Mammary epithelial cell (primary cell): ENCODE measurements around the gene DPP10.

ENCODE experiments used
- EZH2 ChIP-seq: IDR thresholded peaks from 2 replicates; pipeline ENCODE4 v1.6.1; 2012; ENCODE audit warnings: low read length, inconsistent platforms, borderline replicate concordance
- TF ChIP-seq, protein P1 (sequence below), 2 donors: IDR thresholded peaks in 1 of 2; conservative IDR thresholded peaks in 1 of 2; 2 replicates each; pipeline ENCODE4 v1.5.1; 2011 to 2012; ENCODE audit warnings: inconsistent platforms in 2 of 2, low read length in 2 of 2, mild to moderate bottlenecking in 2 of 2, control low read depth in 1 of 2, low read depth in 1 of 2; ENCODE audit not compliant: insufficient read depth in 1 of 2; ENCODE audit errors: extremely low read depth in 1 of 2

DNA sequence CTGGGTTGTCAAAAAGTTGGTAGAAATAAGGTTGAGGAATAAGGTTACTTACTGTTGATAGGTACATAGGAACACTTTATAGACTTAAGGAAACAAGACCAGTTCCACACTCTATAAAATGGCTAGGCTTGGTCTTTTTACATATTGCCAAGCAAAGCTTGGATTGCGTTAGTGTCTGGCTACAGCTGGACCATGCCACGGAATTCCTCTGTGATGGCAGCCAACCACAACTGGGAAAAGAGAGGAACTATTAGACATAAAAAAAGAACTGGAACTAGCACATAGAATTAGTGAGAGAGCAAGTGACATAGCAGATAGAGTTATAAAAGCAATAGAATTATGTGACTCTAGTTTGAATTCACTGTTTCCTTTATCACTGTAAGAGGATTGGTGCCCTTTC is 17.7 kb upstream of the DPP10 start:
- TF ChIP-seq, protein P1, sequence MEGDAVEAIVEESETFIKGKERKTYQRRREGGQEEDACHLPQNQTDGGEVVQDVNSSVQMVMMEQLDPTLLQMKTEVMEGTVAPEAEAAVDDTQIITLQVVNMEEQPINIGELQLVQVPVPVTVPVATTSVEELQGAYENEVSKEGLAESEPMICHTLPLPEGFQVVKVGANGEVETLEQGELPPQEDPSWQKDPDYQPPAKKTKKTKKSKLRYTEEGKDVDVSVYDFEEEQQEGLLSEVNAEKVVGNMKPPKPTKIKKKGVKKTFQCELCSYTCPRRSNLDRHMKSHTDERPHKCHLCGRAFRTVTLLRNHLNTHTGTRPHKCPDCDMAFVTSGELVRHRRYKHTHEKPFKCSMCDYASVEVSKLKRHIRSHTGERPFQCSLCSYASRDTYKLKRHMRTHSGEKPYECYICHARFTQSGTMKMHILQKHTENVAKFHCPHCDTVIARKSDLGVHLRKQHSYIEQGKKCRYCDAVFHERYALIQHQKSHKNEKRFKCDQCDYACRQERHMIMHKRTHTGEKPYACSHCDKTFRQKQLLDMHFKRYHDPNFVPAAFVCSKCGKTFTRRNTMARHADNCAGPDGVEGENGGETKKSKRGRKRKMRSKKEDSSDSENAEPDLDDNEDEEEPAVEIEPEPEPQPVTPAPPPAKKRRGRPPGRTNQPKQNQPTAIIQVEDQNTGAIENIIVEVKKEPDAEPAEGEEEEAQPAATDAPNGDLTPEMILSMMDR (conservative IDR thresholded peaks at IDR 0.05 in 1 of 2, IDR thresholded peaks at IDR 0.05 in 1 of 2; ENCODE audit: extremely low read depth in 1 of 2, insufficient read depth in 1 of 2, low read depth in 1 of 2, low read length in 2 of 2), result no peak
- TF ChIP-seq EZH2, result no peak
